T-helper 17 cell (primary cell): ENCODE measurements around the gene TNXB. TPM values are rescaled to one million over a fixed set of nuclear protein-coding genes. Genes with fewer than 3 reads are reported as not detected.

Experiments
- total RNA-seq, 4 donors: library from RNA in 2 of 4; stranded (reverse) in 2 of 4; gene quantifications; one replicate each; pipeline ENCODE4 v1.2.3 and lab custom pipeline; 2022 to 2026

Gene TNXB
- total RNA-seq, 2 donors from 2014 or later: 7.3 to 11.4 TPM

Other genes with a start within 250 kb of the TNXB start
- 10 to 100 TPM; 27.1 to 29.6 TPM for gene NEU1, start 246.5 kb downstream of the TNXB start, total RNA-seq
- gene SLC44A4, start 230.3 kb downstream of the TNXB start, total RNA-seq: under 1 TPM; 0.10 to 0.13 TPM
- gene EHMT2, start 211.6 kb downstream of the TNXB start, total RNA-seq: 10 to 100 TPM; 40.4 to 46.2 TPM
- under 1 TPM; 0.50 to 0.96 TPM for gene ZBTB12, start 207.3 kb downstream of the TNXB start, total RNA-seq
- 1 to 10 TPM in 1 of 2 donors, not detected in 1; 2.1 TPM for gene C2, start 181.6 kb downstream of the TNXB start, total RNA-seq
- gene CFB, start 163.2 kb downstream of the TNXB start, total RNA-seq: under 1 TPM in 1 of 2 donors, not detected in 1; 0.65 TPM
- gene NELFE, start 150.4 kb downstream of the TNXB start, total RNA-seq: 10 to 100 TPM; 45.8 to 46.2 TPM
- gene SKIC2, start 150.2 kb downstream of the TNXB start, total RNA-seq: 10 to 100 TPM; 85.5 to 94.5 TPM
- 10 to 100 TPM; 31.9 to 35.0 TPM for gene DXO, start 137.2 kb downstream of the TNXB start, total RNA-seq
- gene C4A, start 127.3 kb downstream of the TNXB start, total RNA-seq: 1 to 10 TPM; 3.8 to 5.4 TPM
- gene C4B, start 94.5 kb downstream of the TNXB start, total RNA-seq: 1 to 10 TPM; 2.2 to 3.7 TPM
- gene CYP21A2, start 70.9 kb downstream of the TNXB start, total RNA-seq: under 1 TPM; 0.35 to 0.76 TPM
- 100 to 1,000 TPM; 107 to 117 TPM for gene ATF6B, start 18.9 kb upstream of the TNXB start, total RNA-seq
- gene FKBPL, start 20.9 kb upstream of the TNXB start, total RNA-seq: 1 to 10 TPM; 1.5 to 1.6 TPM
- under 1 TPM; 0.35 to 0.50 TPM for gene PRRT1, start 42.6 kb upstream of the TNXB start, total RNA-seq
- 1 to 10 TPM; 8.1 to 9.2 TPM for gene PPT2, start 44.8 kb upstream of the TNXB start, total RNA-seq
- 1 to 10 TPM; 9.6 to 9.7 TPM for gene EGFL8, start 55.3 kb upstream of the TNXB start, total RNA-seq
- gene AGPAT1, start 66.7 kb upstream of the TNXB start, total RNA-seq: 10 to 100 TPM; 22.7 to 54.2 TPM
- gene RNF5, start 69.1 kb upstream of the TNXB start, total RNA-seq: 10 to 100 TPM; 20.9 to 30.0 TPM
- 10 to 100 TPM; 22.2 to 27.4 TPM for gene AGER, start 74.9 kb upstream of the TNXB start, total RNA-seq
- gene PBX2, start 80.9 kb upstream of the TNXB start, total RNA-seq: 100 to 1,000 TPM; 103 to 110 TPM
- gene GPSM3, start 83.3 kb upstream of the TNXB start, total RNA-seq: 100 to 1,000 TPM; 268 to 291 TPM
- gene NOTCH4, start 114.7 kb upstream of the TNXB start, total RNA-seq: 1 to 10 TPM in 1 of 2 donors, under 1 TPM in 1; 0.60 to 1.0 TPM